AG09309 (cell line): ENCODE data around the gene ST6GALNAC4.

Experiments used
- DNase-seq: peaks from one replicate; pipeline ENCODE4 v3.0.0-alpha.2; 2010; ENCODE audit warnings: low read depth
- H3K4me3 ChIP-seq: 2 replicates; pipeline ENCODE4 v1.5.1; 2011; ENCODE audit warnings: mild to moderate bottlenecking, low read depth, low read length, moderate library complexity; ENCODE audit not compliant: control insufficient read depth
- TF ChIP-seq, protein P1 (sequence below): IDR thresholded peaks from 2 replicates; pipeline ENCODE4 v1.5.1; 2011; ENCODE audit warnings: mild to moderate bottlenecking, low read depth, low read length, inconsistent platforms; ENCODE audit not compliant: insufficient read depth, control insufficient read depth; ENCODE audit errors: missing control alignments

The ST6GALNAC4 gene

DNA sequence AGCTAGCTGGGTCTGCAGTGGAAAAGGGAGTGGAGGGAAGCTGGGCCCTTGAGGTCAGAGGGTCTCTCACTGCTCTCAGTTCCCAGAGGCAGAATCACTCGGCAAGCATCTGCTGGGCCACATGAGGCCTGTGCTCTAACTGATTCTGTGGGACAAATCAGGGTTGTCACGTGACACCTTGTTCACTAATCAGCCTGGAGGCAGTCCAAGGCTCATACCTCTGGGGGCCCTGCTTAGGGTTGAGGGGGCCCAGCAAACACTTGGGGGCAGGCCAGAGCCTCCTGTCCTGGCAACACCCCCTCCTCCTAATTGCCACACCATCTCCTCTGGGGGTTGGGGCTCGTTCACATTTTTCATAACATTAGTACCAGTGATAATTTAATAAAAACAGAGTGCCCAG is 29.9 kb upstream of the ST6GALNAC4 start:
- DNase-seq: no peak
- TF ChIP-seq, protein P1, sequence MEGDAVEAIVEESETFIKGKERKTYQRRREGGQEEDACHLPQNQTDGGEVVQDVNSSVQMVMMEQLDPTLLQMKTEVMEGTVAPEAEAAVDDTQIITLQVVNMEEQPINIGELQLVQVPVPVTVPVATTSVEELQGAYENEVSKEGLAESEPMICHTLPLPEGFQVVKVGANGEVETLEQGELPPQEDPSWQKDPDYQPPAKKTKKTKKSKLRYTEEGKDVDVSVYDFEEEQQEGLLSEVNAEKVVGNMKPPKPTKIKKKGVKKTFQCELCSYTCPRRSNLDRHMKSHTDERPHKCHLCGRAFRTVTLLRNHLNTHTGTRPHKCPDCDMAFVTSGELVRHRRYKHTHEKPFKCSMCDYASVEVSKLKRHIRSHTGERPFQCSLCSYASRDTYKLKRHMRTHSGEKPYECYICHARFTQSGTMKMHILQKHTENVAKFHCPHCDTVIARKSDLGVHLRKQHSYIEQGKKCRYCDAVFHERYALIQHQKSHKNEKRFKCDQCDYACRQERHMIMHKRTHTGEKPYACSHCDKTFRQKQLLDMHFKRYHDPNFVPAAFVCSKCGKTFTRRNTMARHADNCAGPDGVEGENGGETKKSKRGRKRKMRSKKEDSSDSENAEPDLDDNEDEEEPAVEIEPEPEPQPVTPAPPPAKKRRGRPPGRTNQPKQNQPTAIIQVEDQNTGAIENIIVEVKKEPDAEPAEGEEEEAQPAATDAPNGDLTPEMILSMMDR: no peak

GRCh38 chr9:127945942-127946341 is 29.1 kb upstream of the ST6GALNAC4 start:
- TF ChIP-seq, protein P1: no peak
- no peak for DNase-seq
- no peak overlapping the region for H3K4me3 ChIP-seq

More for the DNA sequence above, 29.9 kb upstream of the ST6GALNAC4 start:
- no peak overlapping the region for H3K4me3 ChIP-seq

GRCh38 chr9:127945338-127945737 is 28.5 kb upstream of the ST6GALNAC4 start:
- TF ChIP-seq, protein P1: no peak
- H3K4me3 ChIP-seq: no peak overlapping the region
- DNase-seq: no peak

DNA sequence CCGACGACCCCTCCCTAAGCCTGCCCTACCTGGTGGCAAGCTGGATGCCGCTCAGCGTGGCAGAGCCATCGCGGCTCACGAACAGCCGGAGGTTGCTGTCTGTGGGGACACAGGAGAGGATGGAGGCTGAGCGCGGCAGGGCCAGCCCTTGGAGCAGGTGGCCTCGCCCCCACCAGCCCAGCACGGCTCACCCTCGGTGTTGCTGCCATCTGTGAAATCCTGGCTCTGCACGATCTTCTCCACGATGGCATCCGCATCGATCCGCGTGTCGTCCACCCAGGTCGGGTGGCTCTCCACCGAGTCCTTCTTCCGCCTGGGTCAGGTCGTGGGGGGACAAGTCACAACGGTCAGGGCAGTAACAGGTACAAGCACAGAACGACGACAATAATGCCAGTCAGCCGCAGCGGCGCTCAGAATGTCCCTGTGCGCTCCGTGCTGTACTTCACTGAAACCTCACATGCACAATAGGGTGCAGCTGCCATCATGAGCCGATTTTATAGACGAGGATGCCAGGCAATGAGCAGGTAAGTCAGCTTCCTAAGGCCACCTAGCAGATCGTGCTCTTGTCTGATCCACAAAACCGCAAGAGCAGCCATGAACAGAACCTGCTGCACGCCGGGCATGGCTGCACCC is 27.9 kb upstream of the ST6GALNAC4 start:
- no peak overlapping the region for H3K4me3 ChIP-seq
- DNase-seq: no peak
- TF ChIP-seq, protein P1: no peak

- TF ChIP-seq, protein P1: peak; percentile 97
- H3K4me3 ChIP-seq: no peak overlapping the region
- no peak for DNase-seq
Measured at GRCh38 chr9:127943731-127944144, 26.9 kb upstream of the ST6GALNAC4 start.

GRCh38 chr9:127943011-127943662 is 26.3 kb upstream of the ST6GALNAC4 start:
- no peak for DNase-seq
- H3K4me3 ChIP-seq: no peak overlapping the region
- TF ChIP-seq, protein P1: no peak
